Activated CD4-positive, alpha-beta T cell treated with anti-CD3 and anti-CD28 coated beads for 48 hours (primary cell): ENCODE data around the gene TSC22D4.
"Not testable (repeated sequence)": the region's sequence is repeated elsewhere in the genome, so short reads cannot be mapped to it uniquely, and the experiment has no call there.

Experiments used
- DNase-seq: peaks from one replicate; pipeline ENCODE4 v3.0.0-alpha.2; 2020

TSC22D4 gene

DNA sequence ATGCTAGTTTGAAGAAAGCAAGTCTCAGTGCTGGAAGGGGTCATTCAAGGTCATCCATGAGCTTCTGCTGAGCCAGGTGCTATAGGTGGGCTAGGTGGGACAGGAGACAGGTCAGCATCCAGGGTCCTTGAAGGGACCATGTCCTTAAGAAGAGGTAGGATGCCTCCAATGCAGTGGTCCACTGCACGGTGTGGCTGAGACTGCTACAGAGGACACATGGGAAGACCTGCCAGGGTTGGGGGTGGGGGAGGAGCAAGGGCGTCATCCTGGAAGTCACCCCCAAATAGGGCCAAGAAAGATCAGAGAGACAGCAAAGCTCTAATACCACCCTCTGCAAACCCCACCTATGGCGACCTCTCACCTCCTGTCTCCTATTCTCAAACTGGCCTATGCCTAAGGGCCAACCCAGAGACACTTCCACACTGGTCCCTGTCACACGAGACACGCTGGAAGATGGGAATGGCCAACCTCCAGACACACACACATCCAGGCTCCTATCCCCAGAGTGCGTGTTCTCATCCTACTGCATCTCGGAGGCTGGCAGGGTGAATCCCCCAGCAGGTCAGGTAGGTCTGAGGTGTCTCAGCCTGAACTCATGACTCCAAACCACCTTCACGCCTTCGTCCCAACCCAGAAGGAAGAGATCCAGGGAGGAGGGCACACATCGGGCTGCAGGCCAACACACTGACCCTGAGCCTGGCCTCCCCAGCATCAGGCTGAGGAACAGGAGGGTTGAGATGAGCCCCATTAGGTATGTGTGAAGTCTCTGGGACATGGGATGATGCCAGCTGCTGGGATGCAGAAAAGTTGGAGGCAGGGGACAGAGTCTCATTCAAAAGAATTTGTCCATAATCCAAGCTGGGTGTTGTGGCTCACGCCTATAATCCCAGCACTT lies 37.1 kb downstream of the TSC22D4 start:
- no peak for DNase-seq

DNA sequence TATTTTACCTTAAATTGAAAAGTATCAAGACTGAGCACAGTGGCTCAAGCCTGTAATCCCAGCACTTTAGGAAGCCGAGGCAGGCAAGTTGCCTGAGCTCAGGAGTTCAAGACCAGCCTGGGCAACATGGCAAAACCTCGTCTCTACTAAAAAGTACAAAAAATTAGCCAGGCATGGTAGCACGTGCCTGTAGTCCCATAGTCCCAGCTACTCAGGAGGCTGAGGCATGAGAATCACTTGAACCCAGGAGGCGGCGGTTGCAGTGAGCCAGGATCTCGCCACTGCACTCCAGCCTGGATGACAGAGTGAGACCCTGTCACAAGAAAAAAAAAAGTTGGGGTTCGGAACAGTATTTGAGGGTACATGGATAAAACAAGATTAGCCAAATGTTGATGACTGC lies 39.8 kb downstream of the TSC22D4 start:
- DNase-seq, result not testable (repeated sequence)

DNA sequence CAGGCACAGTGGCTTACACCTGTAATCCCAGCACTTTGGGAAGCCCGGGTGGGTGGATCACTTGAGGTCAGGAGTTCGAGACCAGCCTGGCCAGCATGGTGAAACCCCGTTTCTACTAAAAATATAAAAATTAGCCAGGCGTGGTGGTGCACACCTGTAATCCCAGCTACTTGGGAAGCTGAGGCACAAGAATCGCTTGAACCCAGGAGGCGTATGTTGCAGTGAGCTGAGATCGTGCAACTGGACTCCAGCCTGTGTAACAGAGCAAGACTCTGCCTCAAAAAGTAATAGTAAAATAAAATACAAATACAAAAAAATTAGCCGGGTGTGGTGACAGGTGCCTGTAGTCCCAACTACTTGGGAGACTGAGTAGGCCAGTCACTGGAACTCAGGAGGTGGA lies 40.3 kb downstream of the TSC22D4 start:
- DNase-seq, result not testable (repeated sequence)

DNA sequence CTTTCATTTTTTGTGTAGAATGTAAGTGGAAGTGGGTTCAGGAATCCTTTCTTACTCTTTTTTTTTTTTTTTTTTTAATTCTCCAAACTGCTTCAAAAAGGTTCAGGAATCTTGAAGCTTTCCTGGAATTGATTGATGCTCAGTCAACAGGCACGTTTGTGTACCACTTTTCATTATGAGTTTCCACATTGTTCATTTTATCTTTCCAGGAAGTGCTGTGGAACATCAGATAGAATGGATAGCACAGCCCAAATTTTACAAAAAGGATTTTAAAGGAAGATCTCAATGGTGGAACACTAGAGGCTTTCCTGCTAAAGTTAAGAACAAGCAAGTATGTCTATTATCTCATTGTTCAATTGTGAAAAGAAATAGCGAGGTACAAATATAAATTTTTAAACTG lies 40.8 kb downstream of the TSC22D4 start:
- DNase-seq, result no peak

DNA sequence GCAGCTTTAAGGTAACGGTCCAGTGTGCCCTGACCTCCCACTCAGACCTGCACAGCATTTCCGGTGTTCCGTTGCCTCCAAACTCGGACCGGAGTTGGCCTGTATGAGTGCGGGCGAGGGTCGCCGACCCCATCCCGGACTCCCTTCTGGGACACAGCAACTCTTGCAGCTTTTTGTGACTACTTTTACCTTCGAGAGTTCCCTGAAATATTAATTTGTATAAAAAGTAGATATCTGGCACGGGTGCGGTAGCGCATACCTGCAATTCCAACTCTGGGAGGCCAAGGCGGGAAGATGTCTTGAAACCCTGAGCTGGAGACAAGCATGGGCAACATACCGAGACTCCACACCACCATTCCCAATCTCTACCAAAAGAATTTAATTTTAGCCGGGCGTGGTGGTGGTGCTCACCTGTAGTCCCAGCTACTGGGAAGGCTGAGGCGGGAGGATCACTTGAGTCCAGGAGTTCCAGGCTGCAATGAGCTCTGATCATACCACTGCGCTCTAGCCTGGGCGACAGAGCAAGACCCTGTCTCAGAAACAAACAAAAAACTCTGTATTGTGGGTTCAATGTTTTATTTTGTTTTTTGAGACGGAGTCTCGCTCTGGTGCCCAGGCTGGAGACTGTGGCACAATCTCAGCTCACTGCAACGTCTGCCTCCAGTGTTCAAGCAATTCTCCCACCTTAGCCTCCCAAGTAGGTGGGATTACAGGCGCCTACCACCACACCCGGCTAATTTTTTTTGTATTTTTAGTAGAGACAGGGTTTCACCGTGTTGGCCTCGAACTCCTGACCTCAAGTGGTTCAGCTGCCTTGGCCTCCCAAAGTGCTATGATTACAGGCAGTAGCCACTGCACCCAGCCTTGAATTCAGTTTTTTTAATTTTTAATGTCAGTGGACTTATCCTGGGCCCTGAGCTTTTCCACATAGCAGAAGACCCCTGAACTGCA lies 41.6 kb downstream of the TSC22D4 start:
- DNase-seq, result no peak

DNA sequence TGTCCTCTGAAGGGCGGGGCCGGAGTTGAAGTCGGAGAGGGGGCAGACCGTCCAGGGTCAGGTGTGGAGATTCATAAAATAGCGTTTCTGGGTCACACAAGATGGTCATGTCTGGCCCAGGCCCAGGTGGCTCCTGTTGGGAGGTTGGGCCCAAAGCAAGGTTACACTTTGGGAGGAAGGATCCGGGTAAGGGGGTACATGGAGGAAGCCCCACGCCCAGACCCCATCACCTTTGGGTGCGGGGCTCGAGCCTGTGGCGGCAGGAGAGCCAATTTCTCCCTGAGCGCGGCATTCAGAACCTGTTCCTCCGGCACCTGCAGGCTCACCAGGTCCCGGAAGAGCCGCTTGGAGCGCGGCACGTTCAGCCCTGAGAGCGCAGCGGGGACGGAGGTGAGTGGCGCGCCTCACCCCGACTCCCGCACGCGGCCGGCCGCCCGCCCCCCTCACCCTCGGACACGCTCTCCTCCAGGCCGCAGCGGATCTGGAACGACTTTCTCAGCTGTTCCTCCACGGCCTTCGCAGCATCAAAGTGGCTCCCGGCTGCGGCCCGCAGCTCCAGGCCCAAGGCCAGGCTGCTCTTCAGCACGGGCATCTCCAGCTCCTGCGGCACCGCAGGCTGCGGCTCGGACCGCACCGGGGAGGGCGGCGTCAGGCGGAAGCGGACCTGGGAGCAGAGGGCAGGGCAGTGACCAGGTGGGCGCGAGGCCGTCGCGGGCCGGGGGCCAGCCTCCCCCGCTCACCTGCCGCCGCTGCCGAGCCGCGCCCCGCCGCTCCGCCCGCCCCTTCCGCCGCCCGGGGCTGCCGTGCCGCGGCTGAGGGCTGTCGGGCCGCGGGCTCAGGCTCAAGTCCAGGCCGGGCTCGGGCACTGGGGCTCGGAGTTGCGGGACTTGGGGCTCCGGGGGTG lies 43.4 kb downstream of the TSC22D4 start:
- peak; percentile 61 for DNase-seq

DNA sequence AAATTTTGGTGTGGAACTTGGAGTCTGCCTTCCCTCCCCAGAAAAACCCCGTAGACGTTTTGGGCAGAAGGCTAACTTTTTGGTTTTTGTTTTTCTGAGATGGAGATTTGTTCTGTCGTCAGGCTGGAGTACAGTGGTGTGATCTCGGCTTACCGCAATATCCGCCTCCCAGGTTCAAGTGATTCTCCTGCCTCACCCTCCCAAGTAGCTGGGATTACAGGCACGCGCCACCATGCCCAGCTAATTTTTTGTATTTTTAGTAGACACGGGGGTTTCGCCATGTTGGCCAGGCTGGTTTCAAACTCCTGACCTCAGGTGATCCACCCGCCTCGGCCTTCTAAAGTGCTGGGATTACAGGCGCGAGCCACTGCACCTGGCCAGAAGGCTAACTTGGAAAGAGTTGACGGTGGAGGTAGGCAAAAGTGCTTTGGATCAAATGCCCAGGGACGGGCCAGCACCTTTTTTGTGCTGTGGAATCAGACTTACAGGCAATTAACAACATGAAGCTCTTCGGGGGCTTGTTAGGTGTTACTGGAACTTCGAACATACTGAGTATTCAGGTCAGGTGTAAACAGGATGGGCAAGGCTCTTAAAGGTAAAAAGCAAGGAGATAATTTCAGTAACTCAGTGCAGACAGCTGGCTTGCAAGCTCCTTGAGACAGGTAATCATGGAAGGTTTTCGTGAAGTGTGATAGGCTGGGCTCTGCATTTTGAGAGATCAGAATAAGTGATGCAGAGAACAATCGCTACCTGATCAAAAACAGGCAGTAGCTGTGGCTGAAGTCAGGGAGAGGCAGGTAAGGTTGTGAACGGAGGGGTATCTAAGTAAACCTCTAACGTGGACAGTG lies 44.5 kb downstream of the TSC22D4 start:
- no peak for DNase-seq

DNA sequence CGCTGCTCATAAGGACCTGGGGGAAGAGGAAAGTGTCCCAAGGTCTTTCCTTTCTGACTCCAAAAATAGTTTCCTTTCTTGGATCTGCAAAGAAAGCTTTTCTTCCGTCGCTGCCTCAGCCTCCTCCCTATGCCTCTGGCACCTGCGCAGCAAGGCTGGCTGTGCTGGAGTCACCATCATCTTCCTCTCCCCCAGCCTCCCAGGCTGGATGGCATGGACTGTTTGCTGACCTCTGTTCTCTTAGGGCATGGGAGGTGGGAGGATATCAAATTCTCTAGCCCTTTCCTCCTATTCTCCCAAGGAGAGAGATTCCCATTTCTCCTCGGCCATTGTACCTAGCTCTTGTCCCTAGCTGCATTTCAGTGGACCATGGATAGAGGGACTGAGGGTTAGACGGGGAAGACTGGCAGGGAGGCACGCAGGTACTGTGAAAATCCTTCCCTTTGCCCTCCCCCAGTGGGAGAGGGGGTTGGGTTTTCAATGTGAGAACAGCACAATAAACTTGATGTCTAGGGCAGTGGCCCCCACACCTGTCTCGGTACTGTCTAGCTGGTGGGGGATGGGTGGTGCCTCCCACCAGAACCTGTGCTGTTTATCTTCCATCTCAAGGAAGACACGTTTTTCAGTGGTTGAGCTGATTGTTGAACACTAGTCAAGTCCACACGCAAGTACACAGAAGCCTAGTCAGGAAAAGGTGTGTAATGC lies 45.3 kb downstream of the TSC22D4 start:
- DNase-seq, result no peak

DNA sequence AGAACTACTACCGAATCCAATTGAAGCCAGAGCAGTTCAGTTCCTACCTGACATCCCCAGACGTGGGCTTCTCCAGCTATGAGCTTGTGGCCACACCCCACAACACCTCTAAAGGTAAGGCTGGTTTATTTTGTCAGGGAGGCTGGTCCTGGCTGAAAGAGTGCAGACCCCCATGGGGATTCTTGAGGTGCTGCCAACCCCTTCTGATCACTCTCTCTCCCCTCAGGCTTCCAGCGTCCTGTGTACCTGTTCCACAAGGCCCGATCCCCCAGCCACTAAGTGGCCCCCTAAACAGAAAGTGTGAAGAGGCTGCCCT lies 45.8 kb downstream of the TSC22D4 start:
- no peak for DNase-seq

DNA sequence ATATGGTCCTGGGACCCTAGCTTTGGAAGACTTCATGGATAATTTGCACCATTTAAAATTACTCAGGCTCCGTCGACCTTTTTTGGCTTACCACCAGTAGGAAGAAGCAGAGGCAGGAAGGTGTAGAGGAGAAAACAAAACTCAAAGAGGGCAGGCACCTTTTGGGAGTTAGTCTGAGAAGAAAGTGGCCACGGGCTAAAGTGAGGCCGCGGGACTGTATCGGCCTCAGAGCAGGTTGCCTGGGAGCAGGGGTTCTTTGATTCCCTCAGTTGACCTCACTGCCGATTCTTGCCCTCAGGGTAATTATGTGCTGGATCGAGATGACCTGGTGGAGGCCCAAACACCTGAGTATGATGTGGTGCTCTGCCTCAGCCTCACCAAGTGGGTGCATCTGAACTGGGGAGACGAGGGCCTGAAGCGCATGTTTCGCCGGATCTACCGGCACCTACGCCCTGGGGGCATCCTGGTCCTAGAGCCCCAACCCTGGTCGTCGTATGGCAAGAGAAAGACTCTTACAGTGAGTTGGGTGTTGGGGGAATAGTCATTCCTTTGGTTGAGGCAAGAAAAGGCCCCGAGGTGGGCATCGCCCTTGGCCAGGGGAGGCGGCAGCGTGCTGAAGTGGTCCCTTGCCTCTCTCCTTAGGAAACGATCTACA lies 46.3 kb downstream of the TSC22D4 start:
- DNase-seq, result no peak

DNA sequence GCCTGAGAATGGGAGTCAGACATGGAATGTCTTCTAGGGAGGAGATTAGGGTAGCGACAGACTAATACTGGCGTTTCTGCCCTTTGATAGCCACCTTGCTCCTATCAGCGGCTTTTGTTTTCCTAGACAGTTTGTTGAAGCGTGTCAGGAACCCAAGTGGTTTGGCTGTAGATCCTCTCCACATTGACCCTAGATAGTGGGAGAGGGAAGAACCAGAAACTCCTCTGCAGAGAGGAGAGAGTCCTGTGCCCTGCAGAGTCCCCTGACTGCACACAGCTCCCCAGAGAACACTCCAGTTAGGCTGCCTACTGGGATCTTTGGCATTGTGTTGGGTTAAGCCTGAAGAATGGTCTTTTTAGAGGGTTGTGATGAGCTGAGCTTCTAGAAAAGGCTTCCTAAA lies 47.0 kb downstream of the TSC22D4 start:
- DNase-seq, result no peak

DNA sequence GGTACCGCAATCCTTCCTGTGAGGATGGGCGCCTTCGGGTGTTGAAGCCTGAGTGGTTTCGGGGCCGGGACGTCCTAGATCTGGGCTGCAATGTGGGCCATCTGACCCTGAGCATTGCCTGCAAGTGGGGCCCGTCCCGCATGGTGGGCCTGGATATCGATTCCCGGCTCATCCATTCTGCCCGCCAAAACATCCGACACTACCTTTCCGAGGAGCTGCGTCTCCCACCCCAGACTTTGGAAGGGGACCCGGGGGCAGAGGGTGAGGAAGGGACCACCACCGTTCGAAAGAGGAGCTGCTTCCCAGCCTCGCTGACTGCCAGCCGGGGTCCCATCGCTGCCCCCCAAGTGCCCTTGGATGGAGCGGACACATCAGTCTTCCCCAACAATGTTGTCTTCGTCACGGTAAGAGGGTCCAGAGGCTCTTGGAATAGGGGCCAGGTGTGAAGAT lies 47.7 kb downstream of the TSC22D4 start:
- DNase-seq, result no peak

DNA sequence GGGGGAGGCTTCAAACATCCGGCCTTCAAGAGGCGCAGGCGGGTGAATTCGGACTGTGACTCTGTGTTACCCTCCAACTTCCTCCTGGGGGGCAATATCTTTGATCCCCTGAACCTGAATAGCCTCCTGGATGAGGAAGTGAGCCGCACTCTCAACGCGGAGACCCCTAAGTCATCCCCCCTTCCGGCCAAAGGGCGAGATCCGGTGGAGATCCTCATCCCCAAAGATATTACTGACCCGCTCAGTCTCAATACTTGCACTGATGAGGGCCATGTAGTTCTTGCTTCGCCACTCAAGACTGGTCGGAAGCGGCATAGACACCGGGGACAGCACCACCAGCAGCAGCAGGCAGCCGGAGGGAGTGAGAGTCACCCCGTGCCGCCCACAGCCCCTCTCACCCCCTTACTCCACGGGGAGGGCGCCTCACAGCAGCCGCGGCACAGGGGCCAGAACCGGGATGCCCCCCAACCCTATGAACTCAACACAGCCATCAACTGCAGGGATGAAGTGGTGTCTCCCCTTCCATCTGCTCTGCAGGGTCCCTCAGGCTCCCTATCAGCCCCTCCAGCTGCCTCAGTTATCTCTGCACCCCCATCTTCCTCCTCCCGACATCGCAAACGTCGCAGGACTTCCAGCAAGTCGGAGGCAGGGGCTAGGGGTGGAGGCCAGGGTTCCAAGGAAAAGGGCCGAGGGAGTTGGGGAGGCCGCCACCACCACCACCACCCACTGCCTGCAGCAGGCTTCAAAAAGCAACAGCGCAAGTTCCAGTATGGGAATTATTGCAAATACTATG lies 48.3 kb downstream of the TSC22D4 start:
- peak; percentile 61 for DNase-seq

DNA sequence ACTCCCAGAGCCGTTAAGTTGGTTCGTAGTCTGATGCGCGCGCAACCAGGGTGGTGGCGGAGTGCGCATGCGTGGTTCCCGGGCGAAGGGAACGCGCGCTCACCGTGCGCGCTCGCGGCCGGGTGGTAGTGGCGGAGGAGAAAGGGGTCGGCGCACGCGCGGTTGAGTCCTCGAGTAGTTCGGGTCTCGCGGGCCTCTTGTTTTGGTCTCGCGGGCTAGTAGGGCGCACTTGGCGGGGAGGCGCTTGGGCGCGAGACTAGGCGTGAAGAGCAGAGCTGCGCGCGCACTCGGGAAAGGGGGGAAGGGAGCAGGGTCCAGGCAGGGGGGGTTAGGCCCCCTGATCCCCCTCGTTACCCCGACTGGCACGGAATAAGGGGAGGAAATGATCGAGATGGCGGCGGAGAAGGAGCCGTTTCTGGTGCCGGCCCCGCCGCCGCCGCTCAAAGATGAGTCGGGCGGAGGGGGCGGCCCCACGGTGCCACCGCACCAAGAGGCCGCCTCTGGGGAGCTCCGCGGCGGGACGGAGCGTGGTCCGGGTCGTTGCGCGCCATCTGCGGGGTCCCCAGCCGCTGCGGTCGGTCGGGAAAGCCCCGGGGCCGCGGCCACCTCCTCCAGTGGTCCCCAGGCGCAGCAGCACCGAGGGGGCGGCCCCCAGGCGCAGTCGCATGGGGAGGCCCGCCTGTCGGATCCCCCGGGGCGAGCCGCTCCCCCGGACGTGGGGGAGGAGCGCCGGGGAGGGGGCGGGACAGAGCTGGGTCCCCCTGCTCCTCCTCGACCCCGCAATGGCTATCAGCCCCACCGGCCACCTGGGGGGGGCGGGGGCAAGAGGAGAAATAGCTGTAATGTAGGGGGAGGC lies 49.1 kb downstream of the TSC22D4 start, which contains the start of gene MEPCE:
Gene MEPCE, plus strand, starts transcription at position 195 of the 856 bp plus-strand sequence. Its CDS starts 188 bp downstream, at position 383.
- DNase-seq, result peak; percentile 97

DNA sequence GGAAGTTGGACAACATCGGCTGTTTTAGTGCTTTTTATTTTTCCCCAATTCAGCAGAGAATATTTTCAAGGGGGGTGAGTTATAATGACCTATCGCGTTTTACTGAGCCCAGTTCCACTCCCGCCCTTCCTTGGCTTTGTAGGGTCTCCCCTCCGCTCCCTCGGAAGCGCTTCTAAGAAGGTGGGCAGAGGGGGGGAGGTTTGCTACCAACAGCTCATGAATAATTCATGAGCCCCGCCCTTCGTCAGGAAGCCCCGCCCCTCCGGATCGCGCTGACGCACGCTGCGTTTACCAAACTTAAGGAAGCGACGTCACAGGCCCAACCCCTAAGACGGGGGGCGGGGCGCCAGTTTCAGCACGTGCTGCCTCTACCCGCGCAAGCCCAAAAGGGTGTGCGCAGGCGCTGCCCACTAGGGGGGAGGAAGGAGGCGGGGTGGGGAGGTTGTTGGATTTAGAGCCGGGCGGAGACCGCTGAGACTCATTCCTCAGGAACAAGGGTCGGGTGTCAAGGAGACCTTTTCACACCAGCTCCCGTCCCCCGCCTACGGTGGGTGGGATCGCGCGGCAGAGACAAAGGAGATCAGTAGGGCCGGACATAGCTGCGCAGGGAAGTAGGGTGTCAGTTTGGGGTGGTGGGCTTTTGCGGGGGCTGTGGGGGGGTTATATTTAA lies 49.9 kb downstream of the TSC22D4 start:
- peak; percentile 100 for DNase-seq

DNA sequence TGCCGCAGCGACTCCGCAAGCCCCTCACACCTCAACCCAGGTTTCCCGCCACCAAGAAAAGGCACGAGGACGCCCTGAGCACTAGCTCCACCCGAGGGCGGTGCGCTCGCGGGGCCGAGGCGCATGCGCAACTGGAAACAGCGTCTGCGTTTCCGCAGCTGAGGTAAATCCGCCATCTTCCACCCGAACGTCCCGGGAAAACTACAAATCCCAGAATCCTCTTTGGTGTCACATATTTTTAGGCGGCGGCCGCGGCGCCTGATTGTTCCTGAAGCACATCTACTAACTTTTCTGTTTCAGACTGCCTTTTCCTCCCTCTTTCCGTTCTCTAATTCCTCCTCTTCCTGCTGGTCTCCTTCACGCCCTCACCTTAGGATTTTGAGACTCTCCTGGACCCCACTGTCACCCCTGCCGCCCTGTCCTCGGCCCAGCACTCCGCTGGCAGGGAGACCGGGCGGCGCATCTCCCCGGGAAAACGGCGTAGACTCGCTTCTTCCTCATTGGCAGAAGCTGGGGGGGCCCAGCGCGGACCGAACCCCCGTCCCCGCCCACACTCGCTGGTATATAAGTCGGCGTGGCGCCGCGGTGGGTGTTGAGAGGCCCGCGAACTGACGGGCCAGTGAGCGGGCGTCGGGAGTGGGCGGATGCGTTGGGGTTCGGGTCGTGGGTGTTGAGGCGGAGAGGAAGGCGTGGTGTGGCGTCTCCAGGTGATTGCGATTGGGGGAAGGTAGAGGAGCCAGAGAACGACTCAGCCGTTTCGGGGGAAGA lies 50.6 kb downstream of the TSC22D4 start, which contains the start of gene ZCWPW1:
Gene ZCWPW1, minus strand, starts transcription at position 505 of the 768 bp plus-strand sequence. CDS start 8,054 bp downstream, outside the sequence.
- DNase-seq, result peak; percentile 98

DNA sequence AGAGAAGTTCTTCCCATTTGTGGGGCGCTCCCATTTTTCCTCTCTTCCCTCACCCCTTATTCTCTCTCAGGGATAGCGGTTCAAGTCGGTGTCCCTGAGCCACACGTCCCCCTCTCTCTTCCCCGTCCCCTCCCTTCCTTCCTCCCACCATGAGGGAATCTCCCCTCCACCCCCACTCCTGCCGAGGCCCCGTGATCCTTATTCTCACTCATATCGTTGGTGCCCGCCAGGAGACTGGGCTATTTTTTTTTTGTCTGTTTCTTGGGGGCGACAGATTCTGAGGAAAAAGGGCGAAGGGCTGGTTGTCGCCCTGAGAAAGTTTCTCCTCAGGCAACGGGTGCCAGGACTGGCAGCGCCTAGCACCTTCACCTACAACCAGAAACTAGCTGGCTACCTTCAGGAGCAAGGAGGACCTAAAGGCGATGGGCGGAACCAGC lies 51.2 kb downstream of the TSC22D4 start:
- DNase-seq, result no peak
